ENCODE measurements around the gene APBA1.
"Not testable (repeated sequence)": the region's sequence is repeated elsewhere in the genome, so short reads cannot be mapped to it uniquely, and the experiment has no call there.

- TF ChIP-seq CTCF (IDR thresholded peaks at IDR 0.05; ENCODE audit: low read depth, low read length, poor library complexity, severe bottlenecking); EZH2phosphoT487 (IDR thresholded peaks at IDR 0.05; ENCODE audit: borderline replicate concordance, low read length): not testable (repeated sequence)
These were observed 262.2 kb downstream of the APBA1 start for GRCh38 chr9:69409936-69410335.
